GM12878 (cell line): ENCODE measurements around the gene RPS6KA2. TPM values are rescaled to one million over a fixed set of nuclear protein-coding genes. Genes with fewer than 3 reads are reported as not detected.

Experiments
- ATAC-seq: fragments of 200-7000 bp; cut with Tn5 transposase; 3 replicates; pipeline ENCODE4 v1.9.1; 2020; ENCODE audit warnings: mild to moderate bottlenecking, moderate library complexity
- BruUV-seq: library from RNA; stranded (reverse); fragments of 400-500 nt; replicated peaks from 2 replicates; lab custom pipeline; 2021; lab: Mats Ljungman, UMichigan
- CTCF ChIA-PET: fragments of 300-600 bp; sonication (Branson Sonifier 250); formaldehyde crosslinking; extraction: SDS; loops from one replicate; lab custom pipeline; 2021; ENCODE audit warnings: inconsistent platforms; lab: Yijun Ruan, JAX
- POLR2A ChIA-PET: fragments of 350-600 bp; formaldehyde crosslinking; extraction: SDS; loops from one replicate; lab custom pipeline; 2021; ENCODE audit warnings: inconsistent platforms; lab: Charles Lee
- RAD21 ChIA-PET: fragments of 300-600 bp; sonication (Branson Sonifier 250); formaldehyde crosslinking; loops from one replicate; lab custom pipeline; 2023; ENCODE audit warnings: antibody characterized with exemption; ENCODE audit not compliant: unreplicated experiment; lab: Charles Lee
- SMC1A ChIA-PET: fragments of 300-600 bp; sonication (Branson Sonifier 250); formaldehyde crosslinking; loops from one replicate; lab custom pipeline; 2023; ENCODE audit not compliant: unreplicated experiment, uncharacterized antibody; lab: Charles Lee
- DNase-seq: peaks from one replicate; pipeline ENCODE4 v3.0.0-alpha.2; 2011; ENCODE audit warnings: low read depth, low spot score
- FAIRE-seq: peaks from 3 replicates; lab custom pipeline; 2011; peaks lifted over from hg19 to GRCh38; lab: Jason Lieb, UNC
- H2AFZ ChIP-seq: 2 replicates; pipeline ENCODE4 v1.6.0; 2011; ENCODE audit warnings: low read depth, low read length, control low read depth; ENCODE audit not compliant: control insufficient read depth
- H3K27ac ChIP-seq: 2 replicates; pipeline ENCODE4 v1.5.1; 2011; ENCODE audit warnings: control low read depth; ENCODE audit not compliant: control insufficient read depth, insufficient read depth
- H3K27me3 ChIP-seq, 2 experiments: replicated peaks in 1 of 2; 2 replicates each; pipeline versions ENCODE4 v1.6.0 to v1.6.1; 2011; ENCODE audit warnings: low read length in 1 of 2; ENCODE audit not compliant: control insufficient read depth in 2 of 2, insufficient read depth in 2 of 2
- H3K36me3 ChIP-seq, 2 experiments: 2 replicates each; pipeline ENCODE4 v1.5.1; 2011; ENCODE audit warnings: low read length in 1 of 2; ENCODE audit not compliant: control insufficient read depth in 2 of 2, insufficient read depth in 2 of 2
- H3K4me1 ChIP-seq: 2 replicates; pipeline ENCODE4 v1.6.1; 2011; ENCODE audit warnings: mild to moderate bottlenecking, low read length, moderate library complexity, mixed read lengths; ENCODE audit not compliant: control insufficient read depth, insufficient read depth
- H3K4me2 ChIP-seq: 2 replicates; pipeline ENCODE4 v1.6.0; 2011; ENCODE audit warnings: control low read depth; ENCODE audit not compliant: control insufficient read depth, insufficient read depth
- H3K4me3 ChIP-seq: fragments of 200-600 bp; sonication (generic); 2 replicates; pipeline ENCODE4 v1.5.1; 2016
- H3K79me2 ChIP-seq: 2 replicates; pipeline ENCODE4 v1.6.0; 2011; ENCODE audit warnings: low read length; ENCODE audit not compliant: control insufficient read depth, insufficient read depth
- H3K9ac ChIP-seq: 2 replicates; pipeline ENCODE4 v1.8.0; 2011; ENCODE audit warnings: low read length, control low read depth, mixed read lengths; ENCODE audit not compliant: control insufficient read depth, insufficient read depth
- H3K9me3 ChIP-seq: replicated peaks from 3 replicates; pipeline ENCODE4 v1.5.1; 2011; ENCODE audit warnings: mild to moderate bottlenecking, low read length; ENCODE audit not compliant: control insufficient read depth, insufficient read depth
- H4K20me1 ChIP-seq: 2 replicates; pipeline ENCODE4 v1.6.0; 2011; ENCODE audit not compliant: control insufficient read depth, insufficient read depth
- BHLHE40 ChIP-seq, 2 experiments: fragments of 450-650 bp in 1 of 2; IDR thresholded peaks; 2 replicates each; pipeline ENCODE4 v1.6.1; 2011 to 2017; ENCODE audit warnings: low read depth in 2 of 2, borderline replicate concordance in 1 of 2, improper control_type of control experiment in 1 of 2, low read length in 1 of 2, mild to moderate bottlenecking in 1 of 2
- BMI1 ChIP-seq: fragments of 450-650 bp; IDR thresholded peaks from 2 replicates; pipeline ENCODE4 v1.6.1; 2016; ENCODE audit warnings: mild to moderate bottlenecking, moderate library complexity, borderline replicate concordance
- CBX3 ChIP-seq: fragments of 200-600 bp; sonication (generic); IDR thresholded peaks from 2 replicates; pipeline ENCODE4 v1.6.1; 2016; ENCODE audit warnings: low read depth, borderline replicate concordance
- GATAD2B ChIP-seq: fragments of 450-650 bp; conservative IDR thresholded peaks from 2 replicates; pipeline ENCODE4 v1.6.1; 2017; ENCODE audit warnings: low read depth, mild to moderate bottlenecking, moderate library complexity
- HDGF ChIP-seq: fragments of 450-650 bp; IDR thresholded peaks from 2 replicates; pipeline ENCODE4 v1.6.1; 2016; ENCODE audit warnings: antibody characterized with exemption
- POLR2AphosphoS5 ChIP-seq: IDR thresholded peaks from 2 replicates; pipeline ENCODE4 v1.6.1; 2011; ENCODE audit warnings: mild to moderate bottlenecking, low read length, inconsistent platforms
- POU2F2 ChIP-seq: IDR thresholded peaks from 3 replicates; pipeline ENCODE4 v1.6.1; 2011; ENCODE audit warnings: low read depth, mild to moderate bottlenecking, low read length, borderline replicate concordance
- RELA ChIP-seq: fragments of 450-650 bp; IDR thresholded peaks from 2 replicates; pipeline ENCODE4 v1.8.0; 2014; ENCODE audit warnings: borderline replicate concordance; ENCODE audit not compliant: partially characterized antibody
- SREBF2 ChIP-seq: IDR thresholded peaks from 2 replicates; pipeline ENCODE4 v1.6.1; 2012; ENCODE audit warnings: mild to moderate bottlenecking, low read length
- TAF1 ChIP-seq: IDR thresholded peaks from 2 replicates; pipeline ENCODE4 v1.6.1; 2011; ENCODE audit warnings: mild to moderate bottlenecking, low read depth, low read length, borderline replicate concordance
- WRNIP1 ChIP-seq: IDR thresholded peaks from 2 replicates; pipeline ENCODE4 v1.6.1; 2011; ENCODE audit warnings: low read depth, low read length, improper control_type of control experiment, borderline replicate concordance
- WGBS: methylation state at CpG from one replicate; pipeline ENCODE4 v1.1.6; 2016; ENCODE audit warnings: low lambda C conversion rate; ENCODE audit not compliant: insufficient replicate concordance, insufficient coverage; ENCODE audit errors: missing lambda C conversion rate; 5-methylcytosine and 5-hydroxymethylcytosine counted together
- in situ Hi-C: fragments of 300-500 bp; cut with MboI; formaldehyde crosslinking; loops from 9 replicates; pipeline ENCODE4 v1.14.3; 2018; ENCODE audit warnings: mixed read lengths
- intact Hi-C: fragments of 100-400 bp; cut with micrococcal nuclease; formaldehyde crosslinking; loops from one replicate; pipeline ENCODE4 v1.14.2; 2022; ENCODE audit not compliant: unreplicated experiment
- polyA plus RNA-seq, 11 experiments: library from polyadenylated mRNA; depleted of rRNA in 4 of 11; unstranded in 6 of 11; stranded (reverse) in 5 of 11; fragments of >200 nt; fragmentation: Nextera tagmentation in 4 of 11; fragmentation: Illumina TruSeq in 1 of 11; extraction: Ambion mirVana in 4 of 11; extraction: Trizol in 1 of 11; gene quantifications; 1 replicate in 1 of 11; 2 replicates in 10 of 11; pipeline versions ENCODE4 v1.2.1 to v1.2.3, GENCODE V29; 2011 to 2016; ENCODE audit warnings: inconsistent platforms in 2 of 11, missing spikeins in 2 of 11, low read depth in 1 of 11
- total RNA-seq, 4 experiments: library from RNA; depleted of rRNA in 3 of 4; stranded (reverse); fragments of >200 nt in 3 of 4; fragmentation: Illumina TruSeq in 1 of 4; extraction: Trizol in 1 of 4; gene quantifications; 2 replicates each; pipeline versions ENCODE4 v1.2.1 to v1.2.3, GENCODE V29; 2013 to 2021
- TF ChIP-seq, protein P1 (sequence below): IDR thresholded peaks from 2 replicates; pipeline ENCODE4 v1.6.1; 2012; ENCODE audit warnings: low read length, inconsistent platforms
- TF ChIP-seq, protein P2 (sequence below): fragments of 450-650 bp; IDR thresholded peaks from 2 replicates; pipeline ENCODE4 v1.6.1; 2017; ENCODE audit warnings: mild to moderate bottlenecking, moderate library complexity

Gene RPS6KA2
- total and polyA plus RNA-seq, 10 of the 15 experiments (the other 5 are each of a cell fraction or from before 2014, with no cell fraction given): 0.02 to 1.0 (median 0.22) TPM; not detected in 1

DNA sequence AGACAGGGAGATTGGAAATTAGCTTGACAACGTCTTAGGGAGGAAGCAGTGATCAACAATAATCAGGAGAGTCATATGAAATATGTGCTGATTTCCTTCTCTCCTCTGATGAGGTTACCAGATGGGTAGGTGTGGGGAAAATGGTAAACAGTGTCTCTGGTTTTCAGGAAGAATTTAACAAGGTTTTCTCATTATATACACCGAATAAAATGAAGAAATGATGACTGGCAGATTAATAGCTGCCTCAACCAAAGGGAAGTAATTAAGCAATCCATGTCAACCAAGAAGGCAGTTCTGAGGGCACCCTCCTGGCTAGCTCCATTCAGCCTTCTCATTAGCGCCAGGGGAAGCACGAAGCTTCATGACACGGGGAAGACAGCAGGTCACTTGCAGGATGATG is 27.8 kb downstream of the RPS6KA2 start:
- Histone ChIP-seq H3K9ac (no peak overlapping the region), H3K4me1 (no peaks in the 10 kb centered on the region), H3K79me2 (no peaks in the 10 kb centered on the region), H4K20me1 (no peaks in the 10 kb centered on the region), H3K27ac (no peak overlapping the region), H3K27me3 (no peaks in the 10 kb centered on the region), H3K4me2 (no peak overlapping the region), H2AFZ (no peak overlapping the region), H3K4me3 (no peak overlapping the region), H3K9me3 (no peaks in the 10 kb centered on the region; the same call in 1 of the 3 replicates), H3K36me3 (no peaks in the 10 kb centered on the region)
- WGBS: 34% methylated on average over 5 of the region's 5 CpGs
- ChIA-PET POLR2A (no interaction called here), CTCF (no interaction called here), RAD21 (no interaction called here), SMC1A (interaction anchor here (0.6 kb wide), 1 partner anchor 1285 kb away, joined by 3 read pairs; no protein-coding TSS in a partner anchor)
- intact Hi-C loops (no loop called here), in situ Hi-C loops (no loop called here)
- TF ChIP-seq, protein P1, sequence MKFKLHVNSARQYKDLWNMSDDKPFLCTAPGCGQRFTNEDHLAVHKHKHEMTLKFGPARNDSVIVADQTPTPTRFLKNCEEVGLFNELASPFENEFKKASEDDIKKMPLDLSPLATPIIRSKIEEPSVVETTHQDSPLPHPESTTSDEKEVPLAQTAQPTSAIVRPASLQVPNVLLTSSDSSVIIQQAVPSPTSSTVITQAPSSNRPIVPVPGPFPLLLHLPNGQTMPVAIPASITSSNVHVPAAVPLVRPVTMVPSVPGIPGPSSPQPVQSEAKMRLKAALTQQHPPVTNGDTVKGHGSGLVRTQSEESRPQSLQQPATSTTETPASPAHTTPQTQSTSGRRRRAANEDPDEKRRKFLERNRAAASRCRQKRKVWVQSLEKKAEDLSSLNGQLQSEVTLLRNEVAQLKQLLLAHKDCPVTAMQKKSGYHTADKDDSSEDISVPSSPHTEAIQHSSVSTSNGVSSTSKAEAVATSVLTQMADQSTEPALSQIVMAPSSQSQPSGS: no peak
- no peak for TF ChIP-seq GATAD2B
- TF ChIP-seq SREBF2: no peak
- no peak for TF ChIP-seq CBX3
- TF ChIP-seq, protein P2, sequence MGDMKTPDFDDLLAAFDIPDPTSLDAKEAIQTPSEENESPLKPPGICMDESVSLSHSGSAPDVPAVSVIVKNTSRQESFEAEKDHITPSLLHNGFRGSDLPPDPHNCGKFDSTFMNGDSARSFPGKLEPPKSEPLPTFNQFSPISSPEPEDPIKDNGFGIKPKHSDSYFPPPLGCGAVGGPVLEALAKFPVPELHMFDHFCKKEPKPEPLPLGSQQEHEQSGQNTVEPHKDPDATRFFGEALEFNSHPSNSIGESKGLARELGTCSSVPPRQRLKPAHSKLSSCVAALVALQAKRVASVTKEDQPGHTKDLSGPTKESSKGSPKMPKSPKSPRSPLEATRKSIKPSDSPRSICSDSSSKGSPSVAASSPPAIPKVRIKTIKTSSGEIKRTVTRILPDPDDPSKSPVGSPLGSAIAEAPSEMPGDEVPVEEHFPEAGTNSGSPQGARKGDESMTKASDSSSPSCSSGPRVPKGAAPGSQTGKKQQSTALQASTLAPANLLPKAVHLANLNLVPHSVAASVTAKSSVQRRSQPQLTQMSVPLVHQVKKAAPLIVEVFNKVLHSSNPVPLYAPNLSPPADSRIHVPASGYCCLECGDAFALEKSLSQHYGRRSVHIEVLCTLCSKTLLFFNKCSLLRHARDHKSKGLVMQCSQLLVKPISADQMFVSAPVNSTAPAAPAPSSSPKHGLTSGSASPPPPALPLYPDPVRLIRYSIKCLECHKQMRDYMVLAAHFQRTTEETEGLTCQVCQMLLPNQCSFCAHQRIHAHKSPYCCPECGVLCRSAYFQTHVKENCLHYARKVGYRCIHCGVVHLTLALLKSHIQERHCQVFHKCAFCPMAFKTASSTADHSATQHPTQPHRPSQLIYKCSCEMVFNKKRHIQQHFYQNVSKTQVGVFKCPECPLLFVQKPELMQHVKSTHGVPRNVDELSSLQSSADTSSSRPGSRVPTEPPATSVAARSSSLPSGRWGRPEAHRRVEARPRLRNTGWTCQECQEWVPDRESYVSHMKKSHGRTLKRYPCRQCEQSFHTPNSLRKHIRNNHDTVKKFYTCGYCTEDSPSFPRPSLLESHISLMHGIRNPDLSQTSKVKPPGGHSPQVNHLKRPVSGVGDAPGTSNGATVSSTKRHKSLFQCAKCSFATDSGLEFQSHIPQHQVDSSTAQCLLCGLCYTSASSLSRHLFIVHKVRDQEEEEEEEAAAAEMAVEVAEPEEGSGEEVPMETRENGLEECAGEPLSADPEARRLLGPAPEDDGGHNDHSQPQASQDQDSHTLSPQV: no peak
- TF ChIP-seq TAF1: no peak
- no peak for TF ChIP-seq POLR2AphosphoS5
- TF ChIP-seq WRNIP1: no peak
- no peak for TF ChIP-seq RELA
- TF ChIP-seq BHLHE40 (IDR thresholded peaks at IDR 0.05; ENCODE audit: borderline replicate concordance in 1 of 2, low read depth in 2 of 2, low read length in 1 of 2): no peak
- TF ChIP-seq POU2F2: no peak
- no peak for TF ChIP-seq BMI1
- TF ChIP-seq HDGF: no peak
- DNase-seq (no peak), ATAC-seq (no peak), FAIRE-seq (no peak)
- no TSS peak for BruUV-seq
